ENCODE results near the gene WTIP. TPM values are rescaled to one million over a fixed set of nuclear protein-coding genes. Genes with fewer than 3 reads are reported as not detected.

WTIP gene
- polyA plus RNA-seq, 6 donors from 2014 or later: 0.01 TPM; not detected in 5

DNA sequence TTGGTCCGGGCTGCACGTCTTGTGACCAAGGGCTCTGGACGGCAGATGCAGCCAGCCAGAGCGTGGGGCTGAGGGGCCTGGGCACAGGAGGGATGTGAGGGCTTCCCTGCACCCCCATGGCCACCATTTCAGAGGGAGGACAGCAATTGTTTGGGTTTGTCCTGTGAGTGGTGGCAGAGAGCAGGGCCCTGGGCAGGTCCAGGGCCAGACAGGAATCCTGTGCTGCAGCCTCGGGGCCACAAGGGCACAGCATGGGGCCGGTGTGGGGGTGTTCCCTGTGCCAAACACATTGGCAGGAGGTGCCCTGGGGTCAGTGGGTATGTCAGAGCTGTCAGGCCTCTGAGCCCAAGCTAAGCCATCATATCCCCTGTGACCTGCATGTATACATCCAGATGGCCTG is 32.2 kb downstream of the WTIP start:
- Mint-ChIP-seq H3K4me3 (no peak overlapping the region), H3K36me3 (no peaks in the 10 kb centered on the region), H3K27ac (no peak overlapping the region), H3K9me3 (peaks cover 0 to 24% (median 11%) of the 10 kb centered on the region in 7 donors), H3K27me3 (peaks cover 0 to 18% (median 15%) of the 10 kb centered on the region in 3 donors), H3K4me1 (no peaks in the 10 kb centered on the region)
- no peak for ATAC-seq (ENCODE audit: low read depth in 2 of 2)
- no peak for DNase-seq

DNA sequence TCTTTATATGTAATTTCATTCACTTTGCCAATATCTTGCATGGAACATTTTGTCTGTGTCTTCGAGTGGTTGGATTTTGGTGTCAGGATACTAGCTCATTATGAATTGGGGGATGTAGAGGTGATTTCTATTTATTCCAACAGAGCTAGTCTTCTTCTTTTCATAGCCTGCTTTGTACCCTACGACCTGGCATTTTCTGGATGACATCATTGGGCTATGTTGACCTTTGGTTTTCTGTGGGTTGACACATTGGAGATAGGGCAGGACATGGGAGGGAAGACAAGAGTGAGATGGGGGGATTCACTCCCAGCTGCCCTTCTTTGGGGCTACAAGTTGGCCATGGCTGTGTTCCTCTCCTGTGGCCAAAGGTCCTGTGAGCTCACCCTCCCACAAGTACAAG is 38.0 kb downstream of the WTIP start:
- no peaks in the 10 kb centered on the region for H3K4me1 Mint-ChIP-seq
- ATAC-seq (ENCODE audit: low read depth in 2 of 2) (no peak), DNase-seq (no peak)
- no peak overlapping the region for H3K4me3 Mint-ChIP-seq
- peaks cover 4 to 17% (median 15%) of the 10 kb centered on the region in 3 donors for H3K27me3 Mint-ChIP-seq
- H3K9me3 Mint-ChIP-seq: peaks cover 0 to 10% (median 6%) of the 10 kb centered on the region in 7 donors
- no peaks in the 10 kb centered on the region for H3K36me3 Mint-ChIP-seq
- no peak overlapping the region for H3K27ac Mint-ChIP-seq

DNA sequence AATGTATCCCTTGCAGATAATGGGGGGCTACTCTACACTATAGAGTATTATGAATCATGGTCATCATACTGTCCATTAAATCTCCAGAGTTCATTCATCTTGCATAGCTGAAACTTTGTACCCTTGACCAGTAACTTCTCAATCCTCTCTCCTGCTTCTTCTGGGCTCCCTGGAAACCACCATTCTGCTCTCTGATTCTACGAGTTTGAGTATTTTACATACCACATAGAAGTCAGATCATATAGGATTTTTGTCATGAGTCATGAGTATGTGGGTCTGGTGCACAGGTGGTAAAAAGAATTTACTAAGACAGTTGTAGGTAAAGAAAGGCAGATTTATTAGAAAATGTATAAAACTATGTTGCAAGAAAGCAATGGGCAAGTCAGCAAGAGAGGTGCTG is 41.9 kb downstream of the WTIP start:
- Mint-ChIP-seq H3K4me3 (no peak overlapping the region), H3K4me1 (no peaks in the 10 kb centered on the region), H3K27ac (no peak overlapping the region), H3K36me3 (no peaks in the 10 kb centered on the region), H3K9me3 (peaks cover 0 to 10% (median 6%) of the 10 kb centered on the region in 7 donors), H3K27me3 (peaks cover 9 to 31% (median 24%) of the 10 kb centered on the region in 3 donors)
- DNase-seq: no peak
- ATAC-seq (ENCODE audit: low read depth in 2 of 2): no peak

DNA sequence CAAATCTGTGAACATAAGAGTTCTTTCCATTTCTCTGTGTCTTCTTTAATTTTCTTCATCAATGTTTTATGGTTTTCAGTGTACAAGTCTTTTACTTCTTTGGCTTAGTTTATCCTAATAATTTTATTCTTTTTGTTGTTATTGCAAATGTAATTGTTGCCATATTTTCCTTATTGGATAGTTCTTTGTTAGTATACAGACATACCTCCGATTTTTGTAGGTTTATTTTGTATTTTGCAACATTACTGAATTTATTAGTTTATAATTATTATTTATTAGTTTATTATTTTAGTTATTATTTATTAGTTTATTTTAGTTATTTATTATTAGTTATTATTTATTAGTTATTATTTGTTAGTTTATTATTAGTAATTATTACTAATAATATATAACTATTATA is 43.4 kb downstream of the WTIP start:
- H3K27me3 Mint-ChIP-seq: peaks cover 11 to 33% (median 29%) of the 10 kb centered on the region in 3 donors

DNA sequence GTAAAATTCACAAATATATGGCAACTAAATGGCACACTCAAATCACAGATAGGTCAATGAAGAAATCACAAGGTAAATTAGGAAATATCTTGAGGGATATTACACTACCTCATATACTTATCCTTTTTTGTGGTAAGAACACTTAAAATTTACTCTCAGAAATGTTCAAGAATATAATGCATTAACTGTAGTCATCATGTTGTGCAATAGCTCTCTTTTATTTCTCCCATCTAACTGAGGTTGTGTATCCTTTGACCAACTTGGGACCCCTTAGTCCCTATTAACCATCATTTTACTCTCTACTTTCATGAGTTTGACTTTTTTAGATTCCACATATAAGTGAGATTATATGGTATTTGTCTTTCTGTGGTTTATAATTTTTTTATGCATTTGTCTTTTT is 52.6 kb downstream of the WTIP start:
- no peaks in the 10 kb centered on the region for H3K4me1 Mint-ChIP-seq

More for the DNA sequence above, 43.4 kb downstream of the WTIP start:
- DNase-seq (no peak), ATAC-seq (ENCODE audit: low read depth in 2 of 2) (no peak)
- Mint-ChIP-seq H3K9me3 (peaks cover 0 to 9% (median 4%) of the 10 kb centered on the region in 7 donors), H3K27ac (no peak overlapping the region), H3K4me3 (no peak overlapping the region), H3K4me1 (no peaks in the 10 kb centered on the region), H3K36me3 (no peaks in the 10 kb centered on the region)

DNA sequence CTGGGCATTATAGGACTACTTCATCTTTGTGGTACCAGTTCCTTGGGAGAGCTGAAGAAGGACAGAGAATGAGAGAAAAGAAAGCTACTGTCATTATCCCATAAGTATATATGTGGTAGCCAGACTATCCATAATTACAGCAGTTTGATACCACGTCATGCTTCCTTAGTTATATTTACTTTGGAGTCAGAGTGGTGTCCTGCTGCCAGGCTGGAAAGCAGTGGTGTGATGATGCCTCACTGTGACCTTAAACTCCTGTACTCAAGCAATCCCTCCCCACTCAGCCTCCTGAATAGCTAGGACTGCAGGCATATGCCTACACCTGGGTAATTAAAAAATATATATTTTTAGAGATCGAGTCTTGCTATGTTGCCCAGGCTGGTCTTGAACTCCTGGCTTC is 57.8 kb downstream of the WTIP start:
- Mint-ChIP-seq H3K4me1 (no peaks in the 10 kb centered on the region), H3K27ac (no peak overlapping the region), H3K9me3 (peaks cover 6 to 45% (median 21%) of the 10 kb centered on the region in 7 donors), H3K27me3 (peaks cover 36 to 44% (median 37%) of the 10 kb centered on the region in 3 donors), H3K4me3 (no peak overlapping the region), H3K36me3 (peaks cover 6 to 7% of the 10 kb centered on the region in 2 donors)
- ATAC-seq (ENCODE audit: low read depth in 2 of 2) (no peak), DNase-seq (no peak)

More for the DNA sequence above, 52.6 kb downstream of the WTIP start:
- Mint-ChIP-seq H3K27me3 (peaks cover 51 to 77% (median 68%) of the 10 kb centered on the region in 3 donors), H3K9me3 (peaks cover 0 to 2% (median 0%) of the 10 kb centered on the region in 7 donors), H3K4me3 (no peak overlapping the region), H3K27ac (no peak overlapping the region), H3K36me3 (no peaks in the 10 kb centered on the region)
- ATAC-seq (ENCODE audit: low read depth in 2 of 2): no peak
- no peak for DNase-seq

DNA sequence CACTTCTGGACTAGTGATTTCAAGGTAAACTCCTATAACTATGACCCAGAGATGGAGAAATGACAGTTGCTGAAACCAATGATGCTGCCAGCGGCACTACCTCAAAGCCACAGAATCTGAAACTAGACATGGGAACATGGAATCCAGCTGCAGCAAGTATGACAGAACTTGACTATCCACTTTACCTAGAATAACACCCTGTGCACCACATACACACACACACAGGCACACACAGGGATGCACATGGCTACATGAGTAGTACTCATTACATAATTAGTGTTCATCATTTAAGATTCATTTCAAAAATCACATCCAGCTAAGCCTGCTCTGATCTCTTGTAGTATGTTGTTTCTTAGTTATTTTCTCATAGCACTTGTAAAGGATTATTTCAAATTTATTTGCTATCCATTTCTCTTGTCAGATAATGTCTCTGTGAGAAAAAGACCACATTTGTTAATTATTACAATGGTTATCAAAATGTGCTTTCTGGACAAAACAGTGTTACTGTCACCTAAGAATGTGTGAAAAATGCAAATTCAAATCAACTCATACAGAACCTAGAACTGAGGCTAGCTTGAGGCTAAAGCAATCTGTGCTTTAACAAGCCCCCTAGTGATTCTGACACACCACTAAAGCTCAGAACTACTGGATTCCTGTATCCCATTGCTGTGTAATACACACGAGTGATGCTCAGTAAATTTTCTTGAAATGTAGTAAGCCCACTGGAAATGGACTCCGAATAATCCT is 59.4 kb downstream of the WTIP start:
- H3K27ac Mint-ChIP-seq: no peak overlapping the region

DNA sequence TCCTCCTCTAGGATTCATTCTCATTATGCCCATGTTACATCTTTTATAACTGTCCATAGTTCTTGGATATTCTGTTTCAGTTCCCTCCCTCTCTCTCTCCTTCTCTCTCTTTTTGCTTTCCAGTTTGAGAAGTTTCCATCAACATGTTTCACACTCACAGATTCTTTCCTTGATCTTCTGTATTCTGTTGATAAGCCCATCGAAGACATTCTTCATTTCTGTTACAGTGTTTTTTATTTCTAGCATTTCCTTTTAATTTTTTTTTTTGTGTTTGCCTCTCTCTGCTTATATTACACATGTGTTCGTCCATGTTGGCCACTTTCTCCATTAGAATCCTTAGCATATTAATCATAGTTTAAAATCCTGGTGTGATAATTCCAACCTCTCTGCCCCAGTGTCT is 68.3 kb downstream of the WTIP start:
- Mint-ChIP-seq H3K27me3 (peaks cover 20 to 31% (median 25%) of the 10 kb centered on the region in 3 donors), H3K27ac (no peak overlapping the region), H3K4me3 (no peak overlapping the region), H3K9me3 (peaks cover 12 to 45% (median 27%) of the 10 kb centered on the region in 7 donors), H3K36me3 (peaks cover 0 to 25% of the 10 kb centered on the region in 2 donors), H3K4me1 (peaks cover 0 to 2% (median 0%) of the 10 kb centered on the region in 3 donors)
- ATAC-seq (ENCODE audit: low read depth in 2 of 2) (no peak), DNase-seq (no peak)

More for the DNA sequence above, 59.4 kb downstream of the WTIP start:
- peaks cover 6 to 51% (median 21%) of the 10 kb centered on the region in 7 donors for H3K9me3 Mint-ChIP-seq
- DNase-seq (no peak), ATAC-seq (ENCODE audit: low read depth in 2 of 2) (no peak)
- H3K27me3 Mint-ChIP-seq: peaks cover 25 to 35% (median 30%) of the 10 kb centered on the region in 3 donors
- H3K36me3 Mint-ChIP-seq: peaks cover 6 to 7% of the 10 kb centered on the region in 2 donors
- H3K4me3 Mint-ChIP-seq: no peak overlapping the region
- H3K4me1 Mint-ChIP-seq: no peaks in the 10 kb centered on the region

DNA sequence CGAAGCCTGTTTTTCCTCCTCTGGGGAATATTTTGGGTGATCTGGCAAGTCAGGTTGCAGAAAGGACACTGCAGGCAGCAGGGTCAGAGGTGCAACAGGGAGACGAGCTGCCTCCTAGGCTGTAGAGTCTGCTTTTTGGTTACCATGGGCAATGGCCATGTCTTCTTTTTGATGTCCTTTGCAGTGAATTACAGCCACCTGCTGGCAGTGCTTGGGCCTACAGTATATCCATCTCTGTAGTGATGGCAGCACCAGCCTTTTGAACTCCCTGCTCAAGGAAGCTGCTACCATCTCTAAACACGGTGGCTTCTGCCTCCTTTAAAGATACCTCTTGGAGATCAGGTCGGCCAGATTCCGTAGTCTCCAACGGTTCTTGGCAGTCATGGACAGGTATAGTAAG is 73.9 kb downstream of the WTIP start:
- H3K9me3 Mint-ChIP-seq: peaks cover 1 to 16% (median 7%) of the 10 kb centered on the region in 7 donors
- peaks cover 0 to 4% (median 0%) of the 10 kb centered on the region in 3 donors for H3K4me1 Mint-ChIP-seq
- DNase-seq (no peak), ATAC-seq (ENCODE audit: low read depth in 2 of 2) (no peak)
- no peak overlapping the region for H3K4me3 Mint-ChIP-seq
- no peak overlapping the region for H3K27ac Mint-ChIP-seq
- H3K36me3 Mint-ChIP-seq: peaks cover 0 to 8% of the 10 kb centered on the region in 2 donors
- H3K27me3 Mint-ChIP-seq: peaks cover 35 to 58% (median 46%) of the 10 kb centered on the region in 3 donors

DNA sequence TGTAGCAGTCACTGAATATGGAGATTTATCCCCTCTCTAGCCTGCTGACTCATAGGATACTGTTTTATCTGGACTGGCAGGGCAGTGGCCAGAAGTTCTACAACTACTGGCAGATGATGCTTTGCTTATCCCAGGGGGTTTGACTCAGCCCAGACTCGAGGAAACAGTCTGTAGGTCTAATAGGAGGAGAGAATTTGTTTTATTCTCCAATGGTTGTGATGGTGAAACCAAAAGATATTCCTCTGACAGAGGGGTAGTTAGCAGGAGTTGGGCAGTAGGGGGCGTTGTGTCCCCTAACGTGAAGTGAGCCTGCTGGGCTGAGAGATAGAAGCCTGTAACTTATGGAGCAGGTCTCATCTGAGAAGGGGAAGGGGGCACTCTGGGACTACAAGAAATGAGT is 74.9 kb downstream of the WTIP start:
- Mint-ChIP-seq H3K4me1 (peaks cover 0 to 4% (median 0%) of the 10 kb centered on the region in 3 donors), H3K4me3 (no peak overlapping the region), H3K27ac (no peak overlapping the region), H3K27me3 (peaks cover 35 to 59% (median 47%) of the 10 kb centered on the region in 3 donors), H3K9me3 (peaks cover 1 to 13% (median 5%) of the 10 kb centered on the region in 7 donors), H3K36me3 (peaks cover 0 to 8% of the 10 kb centered on the region in 2 donors)
- no peak for DNase-seq
- no peak for ATAC-seq (ENCODE audit: low read depth in 2 of 2)

DNA sequence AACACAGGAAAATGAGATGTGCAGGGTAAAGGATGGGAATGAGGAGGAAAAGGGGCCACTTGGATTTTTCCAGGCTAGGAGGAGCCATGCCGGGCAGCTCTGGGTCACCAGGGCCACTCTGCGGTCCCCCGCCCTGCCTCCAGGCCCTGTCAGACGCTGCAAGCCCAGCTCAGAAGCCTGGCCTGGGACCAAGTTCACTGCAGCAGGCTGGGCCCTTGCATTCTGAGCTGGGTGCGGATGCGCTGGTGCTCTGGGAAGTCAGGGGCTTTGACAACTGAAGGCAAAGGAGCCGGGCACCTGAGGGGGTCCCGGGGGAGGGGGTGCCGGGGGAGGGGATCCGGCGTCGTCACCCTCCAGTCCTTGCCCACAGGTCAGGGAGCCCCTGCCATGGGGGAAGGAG is 77.5 kb downstream of the WTIP start:
- peaks cover 0 to 15% (median 5%) of the 10 kb centered on the region in 7 donors for H3K9me3 Mint-ChIP-seq
- peaks cover 0 to 4% (median 0%) of the 10 kb centered on the region in 3 donors for H3K4me1 Mint-ChIP-seq
- ATAC-seq (ENCODE audit: low read depth in 2 of 2) (no peak), DNase-seq (no peak)
- no peak overlapping the region for H3K27ac Mint-ChIP-seq
- peaks cover 0 to 8% of the 10 kb centered on the region in 2 donors for H3K36me3 Mint-ChIP-seq
- H3K27me3 Mint-ChIP-seq: peaks cover 15 to 50% (median 48%) of the 10 kb centered on the region in 3 donors
- H3K4me3 Mint-ChIP-seq: no peak overlapping the region

DNA sequence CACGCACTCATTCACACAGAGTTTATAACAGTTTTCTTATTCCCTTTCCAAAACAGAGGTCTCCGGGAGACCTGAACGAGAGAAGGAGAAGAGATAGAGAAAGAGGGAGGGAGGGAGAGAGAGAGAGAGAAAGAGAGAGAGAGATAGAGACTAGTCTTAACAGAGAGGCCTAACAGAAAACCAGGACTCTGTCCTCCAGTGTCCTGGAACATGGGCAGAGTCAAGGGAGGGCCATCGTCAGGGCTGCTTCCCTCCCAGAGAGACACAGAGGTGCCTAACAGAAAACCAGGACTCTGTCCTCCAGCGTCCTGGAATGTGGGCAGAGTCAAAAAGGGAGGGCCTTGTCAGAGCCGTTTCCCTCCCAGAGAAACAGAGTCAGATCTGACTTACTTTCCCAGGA is 78.7 kb downstream of the WTIP start:
- DNase-seq (no peak), ATAC-seq (ENCODE audit: low read depth in 2 of 2) (no peak)
- Mint-ChIP-seq H3K9me3 (peaks cover 0 to 16% (median 8%) of the 10 kb centered on the region in 7 donors), H3K27ac (no peak overlapping the region), H3K4me3 (no peak overlapping the region), H3K36me3 (no peaks in the 10 kb centered on the region), H3K4me1 (no peaks in the 10 kb centered on the region), H3K27me3 (peaks cover 19 to 47% (median 38%) of the 10 kb centered on the region in 3 donors)

All from naive B cell (primary cell).